GM20000 (cell line): ENCODE data around the gene TTC13.

Experiments
- DNase-seq: peaks from one replicate; pipeline ENCODE4 v3.0.0; 2012; ENCODE audit warnings: low spot score
- TF ChIP-seq, protein P1 (sequence below): IDR thresholded peaks from 2 replicates; pipeline ENCODE4 v1.5.1; 2012; ENCODE audit warnings: mild to moderate bottlenecking, control low read depth; ENCODE audit errors: extremely low read depth, missing control alignments

The TTC13 gene

DNA sequence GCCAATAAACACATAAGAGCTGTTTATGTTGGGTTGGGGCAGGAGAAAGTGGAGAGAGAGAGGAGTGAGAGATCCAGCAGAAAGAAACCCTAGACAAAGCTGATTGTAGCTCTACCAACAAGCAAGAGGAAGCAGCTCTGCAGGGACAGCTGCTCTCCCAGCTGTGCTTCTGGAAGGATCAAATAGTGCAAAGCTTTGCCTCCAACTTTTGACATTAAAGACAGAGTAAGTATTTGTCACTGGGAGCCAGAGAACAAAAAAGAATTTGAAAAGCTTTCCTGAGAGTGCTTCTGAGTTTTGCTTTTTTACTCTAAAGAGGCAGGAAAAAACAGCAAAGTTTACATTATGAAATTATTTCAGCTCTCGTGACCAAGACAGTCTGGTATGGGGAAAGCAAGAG is 81.9 kb downstream of the TTC13 start:
- TF ChIP-seq, protein P1, sequence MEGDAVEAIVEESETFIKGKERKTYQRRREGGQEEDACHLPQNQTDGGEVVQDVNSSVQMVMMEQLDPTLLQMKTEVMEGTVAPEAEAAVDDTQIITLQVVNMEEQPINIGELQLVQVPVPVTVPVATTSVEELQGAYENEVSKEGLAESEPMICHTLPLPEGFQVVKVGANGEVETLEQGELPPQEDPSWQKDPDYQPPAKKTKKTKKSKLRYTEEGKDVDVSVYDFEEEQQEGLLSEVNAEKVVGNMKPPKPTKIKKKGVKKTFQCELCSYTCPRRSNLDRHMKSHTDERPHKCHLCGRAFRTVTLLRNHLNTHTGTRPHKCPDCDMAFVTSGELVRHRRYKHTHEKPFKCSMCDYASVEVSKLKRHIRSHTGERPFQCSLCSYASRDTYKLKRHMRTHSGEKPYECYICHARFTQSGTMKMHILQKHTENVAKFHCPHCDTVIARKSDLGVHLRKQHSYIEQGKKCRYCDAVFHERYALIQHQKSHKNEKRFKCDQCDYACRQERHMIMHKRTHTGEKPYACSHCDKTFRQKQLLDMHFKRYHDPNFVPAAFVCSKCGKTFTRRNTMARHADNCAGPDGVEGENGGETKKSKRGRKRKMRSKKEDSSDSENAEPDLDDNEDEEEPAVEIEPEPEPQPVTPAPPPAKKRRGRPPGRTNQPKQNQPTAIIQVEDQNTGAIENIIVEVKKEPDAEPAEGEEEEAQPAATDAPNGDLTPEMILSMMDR, result no peak

DNA sequence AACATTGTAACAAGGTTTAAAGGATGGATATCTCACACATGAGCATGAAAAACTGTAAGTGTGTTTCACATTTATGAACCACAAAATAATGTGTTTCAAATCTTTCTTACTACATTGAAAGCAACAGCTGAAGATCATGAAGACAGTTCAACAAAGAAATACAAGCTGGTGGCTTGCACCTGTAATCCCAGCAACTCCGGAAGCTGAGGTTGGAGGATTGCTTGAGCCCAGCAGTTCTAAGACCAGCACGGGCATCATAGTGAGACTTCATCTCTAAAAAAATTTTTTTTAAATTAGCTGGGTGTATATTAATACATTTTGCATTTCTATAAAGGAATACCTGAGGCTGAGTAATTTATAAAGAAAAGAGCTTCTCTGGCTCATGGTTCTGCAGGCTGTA is 83.2 kb downstream of the TTC13 start:
- TF ChIP-seq, protein P1, result no peak
- DNase-seq, result no peak

More for the DNA sequence above, 81.9 kb downstream of the TTC13 start:
- DNase-seq, result no peak

- TF ChIP-seq, protein P1, result no peak
Measured at GRCh38 chr1:230894664-230895063, 84.0 kb downstream of the TTC13 start.

GRCh38 chr1:230894032-230894431 is 84.6 kb downstream of the TTC13 start:
- TF ChIP-seq, protein P1, result no peak
- no peak for DNase-seq

More at GRCh38 chr1:230894664-230895063, 84.0 kb downstream of the TTC13 start:
- no peak for DNase-seq

DNA sequence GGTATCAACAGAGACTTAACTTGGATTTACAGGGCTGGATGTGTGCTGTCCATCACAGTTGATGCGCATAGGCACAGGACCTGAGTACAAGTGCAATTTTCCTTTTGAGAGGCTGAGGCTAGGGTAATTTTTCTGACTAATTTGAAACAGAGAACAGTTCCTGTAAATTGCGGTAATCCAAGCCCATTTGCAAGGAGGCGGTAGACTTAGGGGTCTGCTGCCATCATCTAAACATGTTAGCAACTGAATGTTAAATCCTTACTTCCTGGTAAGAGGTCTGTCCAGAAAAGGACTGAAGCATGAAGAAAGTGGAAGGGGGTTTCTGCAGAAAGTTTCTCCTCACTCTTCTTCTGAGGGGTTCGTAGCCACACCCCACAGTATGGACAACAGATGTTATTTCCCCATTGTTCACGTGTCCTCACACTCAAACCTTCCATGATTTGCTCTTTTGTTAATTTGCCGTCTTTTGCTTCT is 86.6 kb downstream of the TTC13 start:
- DNase-seq, result peak; percentile 17

GRCh38 chr1:230891413-230891812 is 87.2 kb downstream of the TTC13 start:
- DNase-seq, result no peak

More for the DNA sequence above, 86.6 kb downstream of the TTC13 start:
- TF ChIP-seq, protein P1, result no peak

GRCh38 chr1:230884646-230885045 is 94.0 kb downstream of the TTC13 start:
- TF ChIP-seq, protein P1, result no peak

More at GRCh38 chr1:230891413-230891812, 87.2 kb downstream of the TTC13 start:
- TF ChIP-seq, protein P1, result no peak

More at GRCh38 chr1:230884646-230885045, 94.0 kb downstream of the TTC13 start:
- no peak for DNase-seq
